ENCODE results near the gene RNASE1. TPM values are rescaled to one million over a fixed set of nuclear protein-coding genes. Genes with fewer than 3 reads are reported as not detected.

The RNASE1 gene
- total RNA-seq: not detected in 2 replicates

DNA sequence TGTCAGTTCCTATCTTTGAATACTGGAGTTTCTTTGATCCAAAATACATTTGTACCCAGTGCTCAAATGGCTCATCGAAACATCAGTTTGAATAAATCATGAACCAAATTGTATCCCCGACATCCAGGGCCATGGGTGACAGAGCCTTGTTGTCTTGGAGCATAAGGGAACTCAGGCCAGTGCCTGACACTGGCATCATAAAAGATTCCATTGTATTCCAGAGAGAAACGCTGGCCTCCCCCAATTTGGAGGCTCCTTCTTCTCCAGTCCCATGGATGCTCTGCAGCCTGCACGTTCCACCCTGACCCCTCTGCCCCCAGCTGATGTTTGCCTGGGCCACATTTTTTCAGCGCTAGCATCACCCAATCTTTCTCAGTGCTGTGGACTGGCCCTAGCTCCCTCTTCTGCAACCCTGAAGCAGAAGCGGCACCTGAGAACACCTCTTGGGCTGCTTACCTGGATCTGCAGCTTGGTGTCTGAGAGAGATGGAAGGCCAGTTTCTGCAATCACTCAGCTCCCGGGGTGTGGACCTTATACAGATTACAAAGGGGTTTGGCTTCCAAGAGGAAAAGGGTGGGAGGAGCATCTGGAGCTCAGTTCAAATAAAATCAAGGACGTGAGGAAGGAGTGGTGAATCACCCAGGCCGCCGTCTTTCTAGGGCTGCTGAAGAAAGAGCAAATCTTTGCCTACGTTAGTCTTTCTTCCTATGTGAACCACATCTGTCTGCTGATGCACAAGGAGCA, at the start of gene RNASE1:
Gene RNASE1 (minus strand): TSS at position 504 of the 744 bp plus-strand sequence. CDS start 776 bp downstream, outside the sequence.
- TF ChIP-seq, protein P1, sequence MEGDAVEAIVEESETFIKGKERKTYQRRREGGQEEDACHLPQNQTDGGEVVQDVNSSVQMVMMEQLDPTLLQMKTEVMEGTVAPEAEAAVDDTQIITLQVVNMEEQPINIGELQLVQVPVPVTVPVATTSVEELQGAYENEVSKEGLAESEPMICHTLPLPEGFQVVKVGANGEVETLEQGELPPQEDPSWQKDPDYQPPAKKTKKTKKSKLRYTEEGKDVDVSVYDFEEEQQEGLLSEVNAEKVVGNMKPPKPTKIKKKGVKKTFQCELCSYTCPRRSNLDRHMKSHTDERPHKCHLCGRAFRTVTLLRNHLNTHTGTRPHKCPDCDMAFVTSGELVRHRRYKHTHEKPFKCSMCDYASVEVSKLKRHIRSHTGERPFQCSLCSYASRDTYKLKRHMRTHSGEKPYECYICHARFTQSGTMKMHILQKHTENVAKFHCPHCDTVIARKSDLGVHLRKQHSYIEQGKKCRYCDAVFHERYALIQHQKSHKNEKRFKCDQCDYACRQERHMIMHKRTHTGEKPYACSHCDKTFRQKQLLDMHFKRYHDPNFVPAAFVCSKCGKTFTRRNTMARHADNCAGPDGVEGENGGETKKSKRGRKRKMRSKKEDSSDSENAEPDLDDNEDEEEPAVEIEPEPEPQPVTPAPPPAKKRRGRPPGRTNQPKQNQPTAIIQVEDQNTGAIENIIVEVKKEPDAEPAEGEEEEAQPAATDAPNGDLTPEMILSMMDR (IDR thresholded peaks at IDR 0.05; ENCODE audit: insufficient read depth, low read depth, low read length): no peak
- DNase-seq (ENCODE audit: low read depth): no peak
- no peak within 1 kb of the TSS for H3K4me3 ChIP-seq (ENCODE audit: low read depth, low read length)

DNA sequence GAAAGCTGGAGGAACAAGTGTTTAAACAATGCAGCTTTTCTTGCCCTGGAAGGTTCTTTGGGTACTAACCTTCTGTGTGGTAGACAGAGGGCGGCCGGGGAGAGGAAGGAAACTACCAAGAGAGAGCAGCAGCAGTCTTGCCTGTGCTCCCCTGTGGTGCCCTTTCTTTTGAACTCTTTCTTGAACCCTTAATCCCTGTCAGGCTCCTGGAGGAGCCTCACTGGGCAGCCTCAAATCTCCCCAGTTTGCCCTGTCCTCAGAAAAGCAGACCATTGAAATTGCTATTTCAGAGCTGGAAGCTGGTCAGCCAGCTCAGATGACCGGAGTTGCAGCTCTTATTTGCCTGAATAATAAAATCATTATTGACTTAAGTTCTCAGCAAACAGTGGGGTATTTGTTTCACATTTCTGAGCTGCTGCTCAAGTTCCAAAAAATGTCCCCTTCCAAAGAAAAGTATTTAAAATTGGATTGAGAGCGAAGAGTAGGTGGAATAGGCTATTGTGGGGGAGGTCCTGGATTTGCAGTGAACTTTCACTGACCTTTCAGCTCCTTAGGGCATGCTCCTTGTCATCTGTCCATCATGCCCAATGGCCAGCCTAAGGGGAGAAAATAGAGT, 46.4 kb upstream of the RNASE1 start:
- TF ChIP-seq, protein P1 (IDR thresholded peaks at IDR 0.05; ENCODE audit: insufficient read depth, low read depth, low read length): no peak
- DNase-seq (ENCODE audit: low read depth): no peak
- H3K4me3 ChIP-seq (ENCODE audit: low read depth, low read length): no peak overlapping the region

DNA sequence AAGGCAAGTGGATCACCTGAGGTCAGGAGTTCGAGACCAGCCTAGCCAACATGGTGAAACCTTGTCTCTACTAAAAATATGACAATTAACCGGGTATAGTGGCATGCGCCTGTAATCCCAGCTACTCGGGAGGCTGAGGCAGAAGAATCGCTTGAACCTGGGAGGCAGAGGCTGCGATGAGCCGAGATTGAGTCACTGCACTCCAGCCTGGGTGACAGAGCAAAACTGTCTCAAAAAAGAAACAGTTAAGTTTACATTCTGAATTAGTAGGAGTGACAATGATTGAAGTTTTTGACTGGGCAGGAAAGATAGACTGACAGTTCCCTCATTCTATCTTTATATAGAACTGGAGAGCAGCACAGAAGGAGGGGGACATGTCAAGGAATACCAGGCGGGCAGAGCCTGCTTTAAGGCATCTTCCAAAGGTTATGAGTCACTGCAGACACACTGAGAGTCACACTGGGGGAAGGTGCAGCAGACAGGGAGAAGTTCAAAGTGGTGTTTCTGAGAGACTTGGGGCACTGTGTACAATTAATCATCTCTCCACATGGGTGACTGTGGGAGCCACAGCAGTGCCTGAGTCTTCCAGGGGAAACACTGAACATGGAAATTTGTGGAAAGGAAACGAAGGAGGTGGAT, 45.8 kb upstream of the RNASE1 start:
- no peak overlapping the region for H3K4me3 ChIP-seq (ENCODE audit: low read depth, low read length)
- TF ChIP-seq, protein P1 (IDR thresholded peaks at IDR 0.05; ENCODE audit: insufficient read depth, low read depth, low read length): no peak
- DNase-seq (ENCODE audit: low read depth): no peak

DNA sequence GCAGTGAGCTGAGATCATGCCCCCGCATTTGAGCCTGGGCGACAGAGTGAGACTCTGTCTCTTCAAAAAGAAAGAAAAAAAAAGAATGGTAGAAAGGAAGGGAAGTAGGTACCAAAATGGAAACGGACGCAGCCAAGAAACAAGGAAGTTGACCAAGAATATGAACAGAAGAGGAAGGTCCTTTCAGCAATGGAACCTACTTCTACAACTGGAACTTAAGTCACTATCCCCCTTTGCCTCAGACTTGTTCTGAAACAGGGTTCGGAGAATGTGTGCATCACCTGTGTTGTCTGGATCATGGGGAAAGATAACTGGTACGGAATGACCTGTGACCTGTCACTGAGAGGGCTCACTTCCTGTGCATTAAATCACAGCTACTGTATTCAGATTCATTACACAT, 43.9 kb upstream of the RNASE1 start:
- TF ChIP-seq, protein P1 (IDR thresholded peaks at IDR 0.05; ENCODE audit: insufficient read depth, low read depth, low read length): no peak
- DNase-seq (ENCODE audit: low read depth): no peak
- H3K4me3 ChIP-seq (ENCODE audit: low read depth, low read length): no peak overlapping the region

DNA sequence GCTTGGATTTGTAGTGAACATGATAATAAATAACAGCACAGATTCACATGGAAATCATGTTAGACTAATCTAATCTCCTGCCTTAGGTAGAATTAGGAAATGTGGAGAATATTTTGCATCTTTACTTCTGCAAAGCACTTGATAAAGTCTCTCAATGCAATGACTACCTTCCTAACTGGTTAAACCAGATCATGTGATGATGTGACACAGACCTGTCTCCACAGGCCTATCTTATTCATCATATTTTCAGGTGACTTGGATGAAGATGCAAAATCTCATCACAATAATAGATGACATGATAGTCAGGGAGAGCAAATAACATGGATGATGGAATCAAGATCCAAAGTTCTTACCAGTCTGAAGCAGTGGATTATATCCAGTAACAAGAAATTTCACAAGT, 38.5 kb upstream of the RNASE1 start:
- DNase-seq (ENCODE audit: low read depth): no peak
- H3K4me3 ChIP-seq (ENCODE audit: low read depth, low read length): no peak overlapping the region
- TF ChIP-seq, protein P1 (IDR thresholded peaks at IDR 0.05; ENCODE audit: insufficient read depth, low read depth, low read length): no peak

DNA sequence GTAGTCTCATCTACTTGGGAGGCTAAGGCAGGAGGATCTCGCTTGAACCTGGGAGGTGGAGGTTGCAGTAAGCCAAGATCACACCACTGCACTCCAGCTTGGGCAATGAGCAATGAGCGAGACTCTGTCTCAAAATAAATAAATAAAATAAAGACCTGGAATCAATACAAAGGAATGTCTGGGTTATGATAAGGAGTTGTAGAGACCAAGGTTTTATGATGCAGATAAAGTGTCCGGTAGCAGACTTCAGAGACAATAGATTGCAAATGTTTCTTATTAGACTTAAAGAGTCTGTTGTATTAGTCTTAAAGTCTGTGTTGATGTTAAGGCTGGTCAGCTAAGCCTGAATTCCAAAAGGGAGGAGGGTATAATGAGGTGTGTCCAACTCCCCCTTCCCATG, 35.2 kb upstream of the RNASE1 start:
- DNase-seq (ENCODE audit: low read depth): no peak
- H3K4me3 ChIP-seq (ENCODE audit: low read depth, low read length): no peak overlapping the region
- TF ChIP-seq, protein P1 (IDR thresholded peaks at IDR 0.05; ENCODE audit: insufficient read depth, low read depth, low read length): no peak
